K562 (cell line): ENCODE data around the gene KIF26B. TPM values are rescaled to one million over a fixed set of nuclear protein-coding genes. Genes with fewer than 3 reads are reported as not detected.

Experiments used
- ATAC-seq: fragments of 200-7000 bp; cut with Tn5 transposase; 3 replicates; pipeline ENCODE4 v1.9.1; 2020; ENCODE audit warnings: moderate library complexity
- BruUV-seq: library from RNA; stranded (reverse); fragments of 400-500 nt; replicated peaks from 2 replicates; lab custom pipeline; 2021; lab: Mats Ljungman, UMichigan
- CTCF ChIA-PET: fragments of 300-600 bp; formaldehyde crosslinking; extraction: SDS; loops from one replicate; lab custom pipeline; 2021; ENCODE audit warnings: low intra/inter-chr PET ratio; lab: Yijun Ruan, JAX
- POLR2A ChIA-PET: fragments of 300-600, 350-650 bp; sonication (Branson Sonifier 250); formaldehyde crosslinking; extraction: SDS; loops from one replicate; lab custom pipeline; 2021; ENCODE audit warnings: antibody characterized with exemption, inconsistent platforms; lab: Yijun Ruan, JAX
- DNase-seq, 4 experiments: peaks; one replicate each; pipeline versions ENCODE4 v3.0.0 to v3.0.0-alpha.2; 2011 to 2018; ENCODE audit warnings: low spot score in 3 of 4, mixed read lengths in 3 of 4; ENCODE audit errors: extremely low read depth in 1 of 4
- FAIRE-seq: peaks from 2 replicates; lab custom pipeline; 2011; peaks lifted over from hg19 to GRCh38; lab: Jason Lieb, UNC
- H2AFZ ChIP-seq: 2 replicates; pipeline ENCODE4 v1.6.0; 2011; ENCODE audit warnings: low read depth, low read length, control low read depth, inconsistent platforms
- H3K27ac ChIP-seq: fragments of 200-600 bp; 3 replicates; pipeline ENCODE4 v1.8.0; 2011; ENCODE audit warnings: low read depth, mild to moderate bottlenecking, control low read depth, inconsistent platforms, low read length, moderate library complexity, mixed read lengths; ENCODE audit errors: extremely low read depth
- H3K27me3 ChIP-seq, 2 experiments: fragments of 300-600 bp in 1 of 2; 2 replicates in 1 of 2; 3 replicates in 1 of 2; pipeline versions ENCODE4 v1.6.0 to v1.8.0; 2011; ENCODE audit warnings: inconsistent platforms in 2 of 2, low read length in 2 of 2, mild to moderate bottlenecking in 1 of 2, mixed read lengths in 1 of 2, moderate library complexity in 1 of 2; ENCODE audit not compliant: control insufficient read depth in 2 of 2, insufficient read depth in 2 of 2
- H3K36me3 ChIP-seq: fragments of 300-600 bp; 3 replicates; pipeline ENCODE4 v1.8.0; 2011; ENCODE audit warnings: mild to moderate bottlenecking, low read length, inconsistent platforms; ENCODE audit not compliant: control insufficient read depth, insufficient read depth
- H3K4me1 ChIP-seq, 2 experiments: fragments of 200-600 bp in 1 of 2; replicated peaks in 1 of 2; 2 replicates in 1 of 2; 3 replicates in 1 of 2; pipeline versions ENCODE4 v1.5.1 to v1.8.0; 2011; ENCODE audit warnings: inconsistent platforms in 2 of 2, low read length in 2 of 2, mild to moderate bottlenecking in 1 of 2, mixed read lengths in 1 of 2, moderate library complexity in 1 of 2; ENCODE audit not compliant: control insufficient read depth in 2 of 2, insufficient read depth in 2 of 2
- H3K4me2 ChIP-seq: 2 replicates; pipeline ENCODE4 v1.6.1; 2011; ENCODE audit warnings: low read length, control low read depth, inconsistent platforms, mixed read lengths; ENCODE audit not compliant: insufficient read depth
- H3K4me3 ChIP-seq: fragments of 200-600 bp; sonication (generic), shearing (Covaris generic); 2 replicates; pipeline ENCODE4 v1.5.1; 2016; ENCODE audit warnings: control low read depth, inconsistent platforms
- H3K79me2 ChIP-seq: fragments of 200-600 bp; 3 replicates; pipeline ENCODE4 v1.8.0; 2011; ENCODE audit warnings: low read length, inconsistent platforms; ENCODE audit not compliant: control insufficient read depth, insufficient read depth
- H3K9ac ChIP-seq, 2 experiments: 2 replicates each; pipeline versions ENCODE4 v1.6.0 to v1.6.1; 2011; ENCODE audit warnings: low read depth in 2 of 2, low read length in 2 of 2, control low read depth in 1 of 2, inconsistent platforms in 1 of 2, mild to moderate bottlenecking in 1 of 2, mixed read lengths in 1 of 2; ENCODE audit not compliant: insufficient read depth in 1 of 2
- H3K9me1 ChIP-seq: one replicate; pipeline ENCODE4 v1.6.0; 2011; ENCODE audit warnings: inconsistent platforms, mild to moderate bottlenecking, low read length, moderate library complexity; ENCODE audit not compliant: control insufficient read depth, insufficient read depth
- H3K9me3 ChIP-seq: replicated peaks from 2 replicates; pipeline ENCODE4 v1.5.1; 2011; ENCODE audit warnings: low read depth, low read length, inconsistent platforms; ENCODE audit not compliant: control insufficient read depth, insufficient read depth
- H4K20me1 ChIP-seq: replicated peaks from 2 replicates; pipeline ENCODE4 v1.6.1; 2011; ENCODE audit warnings: low read length, inconsistent platforms, mixed read lengths; ENCODE audit not compliant: control insufficient read depth, insufficient read depth
- KAT7 ChIP-seq: sonication (generic); formaldehyde crosslinking; IDR thresholded peaks from 2 replicates; pipeline ENCODE4 v1.8.0; 2022; ENCODE audit warnings: missing genetic modification reagents, mild to moderate bottlenecking, borderline replicate concordance
- PREB ChIP-seq: sonication (generic); formaldehyde crosslinking; IDR thresholded peaks from 2 replicates; pipeline ENCODE4 v1.8.1; 2023; ENCODE audit warnings: mild to moderate bottlenecking, missing genetic modification reagents
- RERE ChIP-seq: sonication (generic); formaldehyde crosslinking; IDR thresholded peaks from 2 replicates; pipeline ENCODE4 v1.8.0; 2023; ENCODE audit warnings: missing genetic modification reagents, mild to moderate bottlenecking, borderline replicate concordance
- SIN3B ChIP-seq: fragments of 450-650 bp; IDR thresholded peaks from 2 replicates; pipeline ENCODE4 v1.6.1; 2017; ENCODE audit warnings: low read depth, mild to moderate bottlenecking, moderate library complexity
- SNRNP70 ChIP-seq: fragments of 200-400 bp; formaldehyde crosslinking; optimal IDR thresholded peaks from 2 replicates; pipeline ENCODE3; 2017; ENCODE audit warnings: low read depth, low read length
- ZNF75A ChIP-seq: fragments of 450-650 bp; formaldehyde crosslinking; IDR thresholded peaks from 2 replicates; pipeline ENCODE4 v1.4.0; 2020; ENCODE audit warnings: mild to moderate bottlenecking
- WGBS: fragments of 100-300 bp; shearing (Covaris generic); methylation state at CpG from one replicate; pipeline ENCODE4 v1.1.6; 2016; ENCODE audit warnings: low coverage, mixed read lengths; ENCODE audit not compliant: insufficient coverage; ENCODE audit errors: missing lambda C conversion rate; 5-methylcytosine and 5-hydroxymethylcytosine counted together
- in situ Hi-C: fragments of 300-500 bp; cut with MboI; formaldehyde crosslinking; loops from 4 replicates; pipeline ENCODE4 v1.15.0; 2018; ENCODE audit warnings: inconsistent platforms, mixed read lengths
- intact Hi-C: fragments of 100-400 bp; cut with micrococcal nuclease; formaldehyde crosslinking; loops from 2 replicates; pipeline ENCODE4 v1.14.2; 2022
- polyA plus RNA-seq, 8 experiments: library from polyadenylated mRNA; depleted of rRNA in 4 of 8; stranded (reverse) in 5 of 8; unstranded in 3 of 8; fragments of >200 nt; fragmentation: Nextera tagmentation in 2 of 8; fragmentation: Illumina TruSeq in 1 of 8; extraction: Ambion mirVana in 2 of 8; extraction: Trizol in 1 of 8; gene quantifications; 2 replicates each; pipeline versions ENCODE4 v1.2.1 to v1.2.3, GENCODE V29; 2011 to 2014; ENCODE audit warnings: inconsistent platforms in 1 of 8, missing spikeins in 1 of 8
- total RNA-seq, 7 experiments: library from RNA; depleted of rRNA in 6 of 7; stranded (reverse); fragments of >200 nt in 6 of 7; fragmentation: Illumina TruSeq in 2 of 7; extraction: Trizol in 2 of 7; gene quantifications; 2 replicates each; pipeline versions ENCODE4 v1.2.1 to v1.2.3, GENCODE V29; 2011 to 2021; ENCODE audit warnings: low replicate concordance in 1 of 7

KIF26B gene
- total and polyA plus RNA-seq, 9 of the 15 experiments (the other 6 are each of a cell fraction or from before 2014, with no cell fraction given): 0.02 to 0.08 (median 0.03) TPM; not detected in 6

DNA sequence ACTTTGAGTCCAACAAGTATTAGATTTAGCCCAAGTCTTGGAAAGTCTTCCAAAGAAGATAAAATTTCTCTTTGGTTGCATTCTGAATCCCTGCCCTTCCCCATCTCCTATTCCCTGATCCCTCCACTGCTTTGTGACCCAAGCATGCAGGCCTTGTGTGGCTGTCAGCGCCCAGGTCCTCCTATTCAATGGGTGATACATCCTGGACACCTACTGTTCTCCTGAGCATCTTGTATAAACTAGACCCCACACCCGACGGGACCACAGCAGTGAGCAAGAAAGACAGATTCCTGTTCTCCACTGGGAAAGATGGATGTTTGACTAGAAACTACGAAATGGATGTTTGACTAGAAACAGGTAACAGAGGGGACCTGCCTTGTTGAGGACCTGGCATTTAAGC, 136.6 kb downstream of the KIF26B start:
- peaks cover 49 to 61% of the 10 kb centered on the region in 2 experiments for H3K27me3 ChIP-seq
- intact Hi-C loops: no loop called here
- H3K9ac ChIP-seq: no peak overlapping the region

DNA sequence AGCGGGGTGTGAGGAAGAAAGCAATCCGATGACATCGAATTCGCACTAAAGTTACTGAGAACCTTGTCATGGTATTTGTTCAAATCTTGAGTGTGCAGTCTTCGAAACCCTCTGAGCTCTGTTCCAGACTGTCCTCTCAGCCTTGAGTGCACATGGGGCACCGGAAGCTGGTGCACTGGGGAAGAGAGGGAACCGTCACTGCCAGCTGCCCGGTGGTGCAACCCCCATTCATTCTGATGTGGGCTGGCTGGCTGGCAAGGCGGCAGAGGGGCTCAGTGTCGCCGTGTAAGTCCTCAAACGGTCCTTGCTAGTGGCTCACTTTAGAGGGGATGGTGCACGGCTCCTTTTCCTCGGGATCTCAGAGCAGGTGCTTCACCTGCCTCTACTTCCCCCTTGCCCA, 137.4 kb downstream of the KIF26B start:
- no peaks in the 10 kb centered on the region for H3K36me3 ChIP-seq
- no peaks in the 10 kb centered on the region for H3K79me2 ChIP-seq
- in situ Hi-C loops: no loop called here
- no peaks in the 10 kb centered on the region for H3K9me3 ChIP-seq
- no peak overlapping the region for H3K4me3 ChIP-seq
- ATAC-seq: no peak
- H3K4me1 ChIP-seq: no peaks in the 10 kb centered on the region
- DNase-seq: no peak
- peaks cover 4% of the 10 kb centered on the region; the same call in 1 of the 2 replicates for H4K20me1 ChIP-seq
- no peak overlapping the region for H2AFZ ChIP-seq
- no peak overlapping the region for H3K27ac ChIP-seq
- intact Hi-C loops: no loop called here
- ChIA-PET CTCF (no interaction called here), POLR2A (no interaction called here)
- no peak overlapping the region for H3K4me2 ChIP-seq
- no peak for FAIRE-seq
- no peak overlapping the region for H3K9ac ChIP-seq
- WGBS: under 1% methylated on average over 14 of the region's 14 CpGs
- peaks cover 53 to 68% of the 10 kb centered on the region in 2 experiments for H3K27me3 ChIP-seq
- no peaks in the 10 kb centered on the region for H3K9me1 ChIP-seq
- BruUV-seq: no TSS peak
- TF ChIP-seq RERE (CRISPR knock-in tag): no peak
- TF ChIP-seq ZNF75A: no peak
- no peak for TF ChIP-seq SIN3B

More for the DNA sequence above, 136.6 kb downstream of the KIF26B start:
- Histone ChIP-seq H4K20me1 (peaks cover 4% of the 10 kb centered on the region; the same call in 1 of the 2 replicates), H3K9me1 (no peaks in the 10 kb centered on the region), H3K79me2 (no peaks in the 10 kb centered on the region), H3K36me3 (no peaks in the 10 kb centered on the region), H3K4me3 (no peak overlapping the region), H3K9me3 (no peaks in the 10 kb centered on the region), H3K4me2 (no peak overlapping the region), H3K4me1 (no peaks in the 10 kb centered on the region), H3K27ac (no peak overlapping the region), H2AFZ (no peak overlapping the region)
- TF ChIP-seq KAT7 (CRISPR knock-in tag): no peak
- TF ChIP-seq PREB (CRISPR knock-in tag): no peak
- no peak for TF ChIP-seq SNRNP70
- CTCF ChIA-PET: no interaction called here
- in situ Hi-C loops: no loop called here
- BruUV-seq: no TSS peak
- ATAC-seq (no peak), FAIRE-seq (no peak), DNase-seq (no peak)
- WGBS: 0% methylated on average over 4 of the region's 4 CpGs
- POLR2A ChIA-PET: no interaction called here
